Colonic mucosa (tissue), 4 donors: Measurements from ENCODE around the gene DNAL4. TPM values are rescaled to one million over a fixed set of nuclear protein-coding genes. Genes with fewer than 3 reads are reported as not detected.
A peak's percentile ranks its signal among the peaks of the same experiment; 100 is the strongest.

Experiments used
- DNase-seq: peaks from one replicate; pipeline ENCODE4 v3.0.0-alpha.2; 2020
- H3K27ac ChIP-seq: fragments of 200-600 bp; one replicate; pipeline ENCODE4 v1.8.0; 2021
- H3K27me3 ChIP-seq: fragments of 200-600 bp; one replicate; pipeline ENCODE4 v1.8.0; 2021
- H3K36me3 ChIP-seq: fragments of 200-600 bp; one replicate; pipeline ENCODE4 v1.8.0; 2021
- H3K4me1 ChIP-seq: fragments of 200-600 bp; one replicate; pipeline ENCODE4 v1.8.0; 2021; ENCODE audit warnings: mild to moderate bottlenecking
- H3K4me3 ChIP-seq: fragments of 200-600 bp; one replicate; pipeline ENCODE4 v1.8.0; 2021
- H3K9ac ChIP-seq, 2 donors: one replicate each; pipeline ENCODE4 v1.7.0; 2013; ENCODE audit warnings: control low read depth in 2 of 2, low read depth in 2 of 2, low read length in 2 of 2
- H3K9me3 ChIP-seq: fragments of 200-600 bp; one replicate; pipeline ENCODE4 v1.8.0; 2021
- CTCF ChIP-seq: fragments of 200-600 bp; IDR thresholded peaks from one replicate; pipeline ENCODE4 v1.8.0; 2022; ENCODE audit warnings: antibody characterized with exemption, mild to moderate bottlenecking
- intact Hi-C: fragments of 100-400 bp; cut with DNase I; formaldehyde crosslinking; loops from one replicate; pipeline ENCODE4 v1.14.1; 2022
- total RNA-seq, 2 donors: library from RNA; stranded (reverse); fragmentation: NEBNext Ultra II Directional in 1 of 2; extraction: Animal tissue kit (Norgen Biotek cat#: 25700) in 1 of 2; gene quantifications; one replicate each; pipeline ENCODE4 v1.2.1, GENCODE V29; 2021
- donor health status: healthy.
- donor health status: DM: no; HTN: no; CAD: no.
- donor health status: DM: no; HTN: no; CAD: no.

The DNAL4 gene
- total RNA-seq, 2 donors from 2014 or later, result 15.8 to 17.8 TPM

GRCh38 chr22:38799265-38800002 lies 5.5 kb upstream of the DNAL4 start:
- H3K9ac ChIP-seq, result no peak overlapping the region
- no peak overlapping the region for H3K4me3 ChIP-seq
- DNase-seq, result no peak
- no peak overlapping the region for H3K27ac ChIP-seq
- intact Hi-C loops, result no loop called here
- H3K36me3 ChIP-seq, result no peaks in the 10 kb centered on the region
- H3K27me3 ChIP-seq, result no peaks in the 10 kb centered on the region
- no peaks in the 10 kb centered on the region for H3K9me3 ChIP-seq
- no peak for TF ChIP-seq CTCF
- no peaks in the 10 kb centered on the region for H3K4me1 ChIP-seq

GRCh38 chr22:38798496-38798895 lies 4.6 kb upstream of the DNAL4 start:
- no peak overlapping the region for H3K4me3 ChIP-seq
- H3K36me3 ChIP-seq, result no peaks in the 10 kb centered on the region
- no peaks in the 10 kb centered on the region for H3K27me3 ChIP-seq
- no peak for TF ChIP-seq CTCF
- no peak overlapping the region for H3K9ac ChIP-seq
- no peaks in the 10 kb centered on the region for H3K9me3 ChIP-seq
- intact Hi-C loops, result no loop called here
- no peak overlapping the region for H3K27ac ChIP-seq
- DNase-seq, result no peak
- H3K4me1 ChIP-seq, result no peaks in the 10 kb centered on the region

DNA sequence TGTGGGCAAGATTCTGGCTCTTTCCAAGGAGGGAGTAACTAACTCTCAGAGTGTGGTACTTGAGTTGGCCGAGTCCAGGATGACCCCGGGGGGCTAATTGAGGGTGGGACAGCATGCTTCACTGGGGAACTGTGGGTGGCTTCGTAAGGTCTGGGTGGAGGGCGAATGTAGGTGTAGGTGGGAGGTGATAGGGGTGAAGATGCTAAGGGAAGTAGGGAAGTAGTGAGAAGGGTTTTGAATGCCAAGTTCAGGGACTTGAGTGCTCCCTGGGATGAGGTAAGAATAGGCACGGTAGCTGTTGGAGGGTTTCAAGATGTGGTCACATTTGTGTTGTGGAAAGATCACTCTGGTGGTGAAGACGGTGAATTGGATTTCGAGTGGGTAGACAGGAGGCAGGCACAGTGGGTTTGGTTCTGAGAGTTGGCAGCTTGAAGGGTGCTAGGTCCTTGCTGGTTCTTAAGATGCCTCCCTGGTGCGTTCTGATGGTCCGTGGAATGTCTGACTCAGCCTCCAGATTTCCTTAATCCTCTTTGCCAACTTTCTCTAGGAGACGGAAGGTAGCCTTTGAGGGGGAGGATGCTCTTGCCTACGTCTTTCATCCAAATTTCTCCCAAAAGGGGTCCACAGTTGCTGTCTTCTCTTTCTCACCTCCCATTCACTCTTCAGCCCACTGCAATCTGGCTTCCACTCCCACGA lies 2.5 kb upstream of the DNAL4 start:
- Histone ChIP-seq H3K27ac (no peak overlapping the region), H3K4me1 (peaks cover 5% of the 10 kb centered on the region), H3K27me3 (no peaks in the 10 kb centered on the region), H3K4me3 (no peak overlapping the region), H3K36me3 (no peaks in the 10 kb centered on the region), H3K9ac (no peak overlapping the region), H3K9me3 (no peaks in the 10 kb centered on the region)
- intact Hi-C loops, result no loop called here
- no peak for DNase-seq
- no peak for TF ChIP-seq CTCF

- Histone ChIP-seq H3K27ac (no peak overlapping the region), H3K9me3 (no peaks in the 10 kb centered on the region), H3K4me3 (no peak overlapping the region), H3K4me1 (peaks cover 5% of the 10 kb centered on the region), H3K36me3 (no peaks in the 10 kb centered on the region), H3K27me3 (no peaks in the 10 kb centered on the region), H3K9ac (no peak overlapping the region)
- no peak for TF ChIP-seq CTCF
- intact Hi-C loops, result no loop called here
- no peak for DNase-seq
Measured at GRCh38 chr22:38795569-38795968, 1.6 kb upstream of the DNAL4 start.

DNA sequence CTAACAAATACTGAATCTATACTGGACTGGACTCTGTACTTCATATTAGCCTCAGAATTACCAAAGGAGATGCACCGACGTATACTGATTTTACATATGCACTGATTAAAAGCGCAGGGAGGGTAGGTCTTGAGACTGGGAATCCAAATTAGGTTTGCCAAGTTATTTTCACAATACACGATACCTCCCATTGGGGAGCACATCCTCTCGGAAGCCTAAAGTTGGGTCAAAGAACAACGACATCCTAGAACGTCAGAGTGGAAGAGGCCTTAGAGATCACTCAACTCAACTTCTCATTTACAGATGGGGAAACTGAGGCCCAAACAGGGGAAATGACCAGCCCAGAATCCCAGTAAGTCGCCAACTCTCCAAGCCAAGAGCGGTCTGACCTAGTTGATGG lies 626 bp downstream of the DNAL4 start:
- TF ChIP-seq CTCF, result no peak
- H3K4me1 ChIP-seq, result peaks cover 5% of the 10 kb centered on the region
- intact Hi-C loops, result no loop called here
- DNase-seq, result no peak
- peak overlapping the region; percentile 87 for H3K4me3 ChIP-seq
- no peaks in the 10 kb centered on the region for H3K9me3 ChIP-seq
- peak overlapping the region; percentile 44 for H3K27ac ChIP-seq
- no peaks in the 10 kb centered on the region for H3K36me3 ChIP-seq
- H3K9ac ChIP-seq, result peak overlapping the region; percentile 60 to 73
- no peaks in the 10 kb centered on the region for H3K27me3 ChIP-seq
